DMS 273 (cell line): ENCODE measurements around the gene ABCC10.

Experiments
- DNase-seq: peaks from one replicate; lab custom pipeline; 2025; ENCODE audit not compliant: unreplicated experiment; lab: John Stamatoyannopoulos, UW

The ABCC10 gene

GRCh38 chr6:43468748-43469681, 41.7 kb downstream of the ABCC10 start:
- DNase-seq: no peak

- no peak for DNase-seq
Measured at GRCh38 chr6:43469947-43470346, 42.6 kb downstream of the ABCC10 start.

GRCh38 chr6:43471399-43471798, 44.1 kb downstream of the ABCC10 start:
- no peak for DNase-seq

GRCh38 chr6:43472515-43472914, 45.2 kb downstream of the ABCC10 start:
- DNase-seq: no peak

- DNase-seq: peak; percentile 94
Measured at GRCh38 chr6:43475516-43475915, 48.2 kb downstream of the ABCC10 start.

GRCh38 chr6:43476746-43477145, 49.4 kb downstream of the ABCC10 start:
- DNase-seq: peak; percentile 30

- DNase-seq: peak; percentile 95
Measured at GRCh38 chr6:43477235-43478007, 50.1 kb downstream of the ABCC10 start, which contains the start of gene TJAP1. TJAP1 (plus strand) TSS chr6:43477570; CDS start chr6:43499002, 21,432 bp downstream.

GRCh38 chr6:43478008-43478372, 50.6 kb downstream of the ABCC10 start:
- DNase-seq: peak; percentile 84

GRCh38 chr6:43481075-43481474, 53.7 kb downstream of the ABCC10 start:
- DNase-seq: no peak

- no peak for DNase-seq
Measured at GRCh38 chr6:43481591-43482236, 54.4 kb downstream of the ABCC10 start.

GRCh38 chr6:43488667-43489276, 61.4 kb downstream of the ABCC10 start:
- no peak for DNase-seq

- peak; percentile 30 for DNase-seq
Measured at GRCh38 chr6:43489277-43490072, 62.1 kb downstream of the ABCC10 start.

GRCh38 chr6:43490523-43490939, 63.2 kb downstream of the ABCC10 start:
- DNase-seq: no peak

- peak; percentile 74 for DNase-seq
Measured at GRCh38 chr6:43491750-43492661, 64.7 kb downstream of the ABCC10 start.

GRCh38 chr6:43492673-43493072, 65.3 kb downstream of the ABCC10 start:
- DNase-seq: no peak

- DNase-seq: no peak
Measured at GRCh38 chr6:43493230-43493629, 65.9 kb downstream of the ABCC10 start.

GRCh38 chr6:43493833-43494232, 66.5 kb downstream of the ABCC10 start:
- DNase-seq: no peak

- DNase-seq: no peak
Measured at GRCh38 chr6:43494321-43494720, 67.0 kb downstream of the ABCC10 start.

- DNase-seq: no peak
Measured at GRCh38 chr6:43494766-43495165, 67.4 kb downstream of the ABCC10 start.
